ENCODE results near the gene APOO. TPM values are rescaled to one million over a fixed set of nuclear protein-coding genes. Genes with fewer than 3 reads are reported as not detected.

Gene APOO
- total RNA-seq, 4 donors from 2014 or later: 12.1 to 37.3 (median 30.8) TPM

DNA sequence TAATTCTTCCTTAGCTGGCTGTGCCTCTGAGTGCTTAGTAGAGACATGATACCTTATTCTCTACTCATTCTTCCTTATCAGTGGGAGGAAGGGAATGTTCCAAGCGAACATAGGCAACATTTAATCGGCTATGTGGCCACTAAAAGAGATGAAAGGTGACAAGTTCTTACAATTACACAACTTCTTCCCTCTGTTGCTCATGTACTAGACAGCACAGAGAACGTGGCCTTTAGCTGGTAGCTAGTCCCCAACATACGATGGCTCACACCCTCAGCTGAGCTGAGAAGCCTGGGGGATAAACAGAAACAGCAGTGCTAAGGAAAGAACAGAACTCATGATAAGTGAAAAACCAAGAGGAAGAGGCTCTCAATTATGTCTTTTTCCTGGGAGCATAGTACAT lies 52.2 kb downstream of the APOO start:
- no peak for DNase-seq
- Histone ChIP-seq H3K4me3 (no peak overlapping the region), H3K4me1 (no peaks in the 10 kb centered on the region), H3K27me3 (no peaks in the 10 kb centered on the region), H3K36me3 (no peaks in the 10 kb centered on the region), H3K27ac (no peak overlapping the region), H3K9me3 (no peaks in the 10 kb centered on the region)
- intact Hi-C loops (cut with DNase I; ENCODE audit: low total_unique reads): no loop called here
- TF ChIP-seq, protein P1, sequence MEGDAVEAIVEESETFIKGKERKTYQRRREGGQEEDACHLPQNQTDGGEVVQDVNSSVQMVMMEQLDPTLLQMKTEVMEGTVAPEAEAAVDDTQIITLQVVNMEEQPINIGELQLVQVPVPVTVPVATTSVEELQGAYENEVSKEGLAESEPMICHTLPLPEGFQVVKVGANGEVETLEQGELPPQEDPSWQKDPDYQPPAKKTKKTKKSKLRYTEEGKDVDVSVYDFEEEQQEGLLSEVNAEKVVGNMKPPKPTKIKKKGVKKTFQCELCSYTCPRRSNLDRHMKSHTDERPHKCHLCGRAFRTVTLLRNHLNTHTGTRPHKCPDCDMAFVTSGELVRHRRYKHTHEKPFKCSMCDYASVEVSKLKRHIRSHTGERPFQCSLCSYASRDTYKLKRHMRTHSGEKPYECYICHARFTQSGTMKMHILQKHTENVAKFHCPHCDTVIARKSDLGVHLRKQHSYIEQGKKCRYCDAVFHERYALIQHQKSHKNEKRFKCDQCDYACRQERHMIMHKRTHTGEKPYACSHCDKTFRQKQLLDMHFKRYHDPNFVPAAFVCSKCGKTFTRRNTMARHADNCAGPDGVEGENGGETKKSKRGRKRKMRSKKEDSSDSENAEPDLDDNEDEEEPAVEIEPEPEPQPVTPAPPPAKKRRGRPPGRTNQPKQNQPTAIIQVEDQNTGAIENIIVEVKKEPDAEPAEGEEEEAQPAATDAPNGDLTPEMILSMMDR (IDR thresholded peaks at IDR 0.05 in 4 of 5, conservative IDR thresholded peaks at IDR 0.05 in 1 of 5): no peak
- TF ChIP-seq POLR2A (IDR thresholded peaks at IDR 0.05): no peak
- no peak for ATAC-seq
- in situ Hi-C loops (cut with MboI; ENCODE audit: low sequenced_read_pairs in 4 of 4): no loop called here

DNA sequence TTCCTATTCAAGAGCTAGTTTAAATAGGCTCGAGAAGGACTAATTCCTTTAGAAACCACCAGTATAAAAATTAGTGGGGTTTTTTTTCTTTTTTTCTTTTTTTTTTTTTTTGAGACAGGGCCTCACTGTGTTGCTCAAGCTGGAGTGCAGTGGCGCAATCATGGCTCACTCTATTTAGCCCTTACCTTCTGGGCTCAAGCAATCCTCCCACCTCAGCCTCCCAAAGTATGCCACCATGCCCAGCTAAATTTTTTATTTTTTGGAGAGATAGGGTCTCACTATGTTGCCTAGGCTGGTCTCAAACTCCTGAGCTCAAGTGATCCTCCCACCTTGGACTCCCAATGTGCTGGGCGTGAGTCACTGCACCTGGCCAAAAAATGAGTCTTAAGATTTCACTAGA lies 52.8 kb downstream of the APOO start:
- Histone ChIP-seq H3K36me3 (no peaks in the 10 kb centered on the region), H3K4me3 (no peak overlapping the region), H3K27me3 (no peaks in the 10 kb centered on the region), H3K9me3 (no peaks in the 10 kb centered on the region), H3K4me1 (no peaks in the 10 kb centered on the region), H3K27ac (no peak overlapping the region)
- intact Hi-C loops (cut with DNase I; ENCODE audit: low total_unique reads): no loop called here
- in situ Hi-C loops (cut with MboI; ENCODE audit: low sequenced_read_pairs in 4 of 4): no loop called here
- DNase-seq (no peak), ATAC-seq (no peak)
- no peak for TF ChIP-seq POLR2A (IDR thresholded peaks at IDR 0.05)
- TF ChIP-seq, protein P1 (IDR thresholded peaks at IDR 0.05 in 4 of 5, conservative IDR thresholded peaks at IDR 0.05 in 1 of 5): no peak

DNA sequence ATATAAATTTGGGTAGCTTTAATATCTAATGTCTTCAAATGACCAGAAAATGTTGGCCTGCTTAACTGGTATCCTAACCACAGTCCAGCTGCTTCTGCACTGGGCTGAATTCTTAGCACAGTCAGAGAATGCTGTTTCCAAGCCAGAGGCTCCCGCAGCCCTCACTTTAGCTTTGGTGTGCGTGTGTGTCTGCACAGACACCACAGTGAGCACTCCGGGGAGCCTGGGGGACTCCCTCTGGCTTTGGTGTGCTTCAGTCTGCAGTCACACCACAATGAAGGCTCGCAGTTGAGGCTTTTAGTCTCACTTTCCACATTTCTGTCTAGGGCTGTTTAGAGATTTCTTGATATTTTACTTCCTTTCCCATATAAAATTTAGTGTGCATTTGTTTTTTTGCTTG lies 53.6 kb downstream of the APOO start:
- Histone ChIP-seq H3K27ac (no peak overlapping the region), H3K4me3 (no peak overlapping the region), H3K9me3 (no peaks in the 10 kb centered on the region), H3K4me1 (no peaks in the 10 kb centered on the region), H3K36me3 (no peaks in the 10 kb centered on the region), H3K27me3 (no peaks in the 10 kb centered on the region)
- no peak for TF ChIP-seq POLR2A (IDR thresholded peaks at IDR 0.05)
- TF ChIP-seq, protein P1 (IDR thresholded peaks at IDR 0.05 in 4 of 5, conservative IDR thresholded peaks at IDR 0.05 in 1 of 5): no peak
- no peak for ATAC-seq
- no peak for DNase-seq
- in situ Hi-C loops (cut with MboI; ENCODE audit: low sequenced_read_pairs in 4 of 4) (no loop called here), intact Hi-C loops (cut with DNase I; ENCODE audit: low total_unique reads) (no loop called here)

DNA sequence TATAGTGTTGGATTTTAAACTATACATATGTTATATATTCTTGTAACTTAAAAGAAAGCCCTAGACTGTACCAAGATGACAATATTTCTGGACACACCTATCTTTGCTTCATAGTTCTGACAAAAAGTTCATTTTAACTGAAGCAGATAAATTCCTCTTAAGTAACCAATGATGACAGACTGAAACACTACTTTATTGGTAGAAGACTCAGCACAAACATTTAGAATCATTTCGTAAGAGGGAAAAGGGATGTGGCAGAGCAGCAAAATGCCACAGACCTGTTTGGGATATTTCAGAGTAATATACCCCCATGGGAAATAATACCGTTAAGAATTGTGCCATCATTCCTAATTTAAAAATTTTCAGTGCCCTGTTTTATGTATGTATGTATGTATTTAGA lies 56.2 kb downstream of the APOO start:
- no peak for ATAC-seq
- intact Hi-C loops (cut with DNase I; ENCODE audit: low total_unique reads) (no loop called here), in situ Hi-C loops (cut with MboI; ENCODE audit: low sequenced_read_pairs in 4 of 4) (no loop called here)

DNA sequence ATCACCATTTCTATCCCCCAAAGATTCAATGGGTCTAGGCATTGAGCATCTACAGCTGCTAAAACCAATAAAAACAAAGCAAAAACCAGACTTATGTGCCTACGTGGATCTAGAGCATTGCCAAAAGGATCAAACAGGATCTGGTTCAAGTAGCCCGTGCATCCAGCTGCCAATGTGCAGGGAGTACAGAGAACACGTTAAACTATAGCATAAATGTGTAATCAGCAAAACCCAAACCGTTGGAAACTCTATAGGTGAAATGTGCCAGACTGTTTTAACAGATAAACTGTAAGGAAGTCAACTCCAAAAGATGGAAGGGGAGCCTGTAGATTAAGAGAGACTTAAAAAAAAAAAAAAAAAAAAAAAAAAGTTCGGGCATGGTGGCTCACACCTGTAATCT lies 58.5 kb downstream of the APOO start:
- DNase-seq (no peak), ATAC-seq (no peak)
- Histone ChIP-seq H3K27ac (no peak overlapping the region), H3K9me3 (no peaks in the 10 kb centered on the region), H3K36me3 (no peaks in the 10 kb centered on the region), H3K4me1 (no peaks in the 10 kb centered on the region), H3K27me3 (no peaks in the 10 kb centered on the region), H3K4me3 (no peak overlapping the region)
- TF ChIP-seq, protein P1 (IDR thresholded peaks at IDR 0.05 in 4 of 5, conservative IDR thresholded peaks at IDR 0.05 in 1 of 5): no peak
- TF ChIP-seq POLR2A (IDR thresholded peaks at IDR 0.05): no peak
- in situ Hi-C loops (cut with MboI; ENCODE audit: low sequenced_read_pairs in 4 of 4) (no loop called here), intact Hi-C loops (cut with DNase I; ENCODE audit: low total_unique reads) (no loop called here)

More for the DNA sequence above, 56.2 kb downstream of the APOO start:
- H3K4me1 ChIP-seq: no peaks in the 10 kb centered on the region
- no peak overlapping the region for H3K4me3 ChIP-seq
- no peaks in the 10 kb centered on the region for H3K36me3 ChIP-seq
- no peak overlapping the region for H3K27ac ChIP-seq
- H3K27me3 ChIP-seq: no peaks in the 10 kb centered on the region
- no peak for TF ChIP-seq POLR2A (IDR thresholded peaks at IDR 0.05)
- TF ChIP-seq, protein P1 (IDR thresholded peaks at IDR 0.05 in 4 of 5, conservative IDR thresholded peaks at IDR 0.05 in 1 of 5): no peak
- no peaks in the 10 kb centered on the region for H3K9me3 ChIP-seq
- DNase-seq: no peak

All from gastrocnemius medialis (tissue), 4 donors.